Esophagus squamous epithelium (tissue), 5 donors: ENCODE data around the gene LHPP. TPM values are rescaled to one million over a fixed set of nuclear protein-coding genes. Genes with fewer than 3 reads are reported as not detected.

Source experiments
- DNase-seq: peaks from one replicate; lab custom pipeline; 2025; lab: John Stamatoyannopoulos, UW
- H3K27ac ChIP-seq, 4 donors: fragments of 200-600 bp; sonication (generic); one replicate each; pipeline ENCODE4 v1.5.1; 2016 to 2019; ENCODE audit warnings: mild to moderate bottlenecking in 1 of 4
- H3K27me3 ChIP-seq, 4 donors: fragments of 200-600 bp; sonication (generic); 1 replicate in 3 of 4; 2 replicates in 1 of 4; pipeline versions ENCODE4 v1.5.1 to v1.6.0; 2017 to 2021; ENCODE audit warnings: antibody characterized with exemption in 1 of 4
- H3K36me3 ChIP-seq, 3 donors: fragments of 200-600 bp; sonication (generic); one replicate each; pipeline ENCODE4 v1.5.1; 2016 to 2019
- H3K4me1 ChIP-seq, 3 donors: fragments of 200-600 bp; sonication (generic); one replicate each; pipeline ENCODE4 v1.5.1; 2017 to 2019
- H3K4me3 ChIP-seq, 4 donors: fragments of 200-600 bp; sonication (generic); 1 replicate in 3 of 4; 2 replicates in 1 of 4; pipeline ENCODE4 v1.5.1; 2016 to 2019; ENCODE audit warnings: mild to moderate bottlenecking in 2 of 4, moderate library complexity in 1 of 4
- H3K9me3 ChIP-seq, 3 donors: fragments of 200-600 bp; sonication (generic); one replicate each; pipeline ENCODE4 v1.5.1; 2016 to 2019
- POLR2A ChIP-seq, 4 donors: fragments of 450-650 bp; IDR thresholded peaks; one replicate each; pipeline ENCODE4 v1.6.1; 2017; ENCODE audit warnings: antibody characterized with exemption in 4 of 4, mild to moderate bottlenecking in 4 of 4, moderate library complexity in 3 of 4
- WGBS, 2 donors: methylation state at CpG; one replicate each; pipeline ENCODE4 v1.1.5; 2018; 5-methylcytosine and 5-hydroxymethylcytosine counted together
- intact Hi-C: fragments of 100-400 bp; cut with DNase I; formaldehyde crosslinking; loops from one replicate; pipeline ENCODE4 v1.15.0; 2022
- total RNA-seq, 4 donors: library from RNA; depleted of rRNA; stranded (reverse); fragments of >200 nt; gene quantifications; one replicate each; pipeline ENCODE4 v1.1.0, GENCODE V29; 2016
- TF ChIP-seq, protein P1 (sequence below), 6 experiments: fragments of 450-650 bp in 4 of 6; fragments of 200-600 bp in 2 of 6; sonication (generic) in 2 of 6; IDR thresholded peaks; one replicate each; pipeline ENCODE4 v1.5.1; 2016 to 2019; ENCODE audit warnings: antibody characterized with exemption in 6 of 6, mild to moderate bottlenecking in 4 of 6, moderate library complexity in 4 of 6
- donor health status: DM: yes; HTN: yes; CAD: no.

The LHPP gene
- total RNA-seq, 4 donors from 2014 or later, result 13.9 to 41.1 (median 24.3) TPM

DNA sequence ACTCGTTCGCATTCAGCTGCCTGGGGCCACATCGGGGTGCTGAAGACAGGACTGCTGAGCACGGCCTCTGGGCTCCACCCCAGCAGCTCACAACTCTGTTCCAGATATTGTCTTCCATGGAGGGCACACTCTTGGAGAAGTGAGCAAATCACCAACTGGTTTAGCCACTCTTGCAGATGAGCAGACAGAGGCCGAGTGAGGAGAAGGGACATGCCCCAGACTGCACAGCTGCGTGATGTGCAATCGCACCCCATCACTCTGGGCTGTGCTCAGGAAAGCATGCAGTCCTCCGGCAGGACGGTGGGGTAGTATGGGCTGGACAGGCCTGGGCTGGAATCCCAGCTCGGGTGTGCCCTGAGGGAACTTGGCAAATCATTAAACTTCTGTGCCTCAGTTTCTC is 170.9 kb downstream of the LHPP start:
- H3K27ac ChIP-seq, result peak overlapping the region; percentile 75 to 83 (median 77)
- peak overlapping the region in 1 of 4 donors; percentile 24 for H3K4me3 ChIP-seq
- intact Hi-C loops, result no loop called here
- no peaks in the 10 kb centered on the region for H3K27me3 ChIP-seq
- H3K9me3 ChIP-seq, result no peaks in the 10 kb centered on the region
- H3K36me3 ChIP-seq, result peaks cover 0 to 16% (median 9%) of the 10 kb centered on the region in 3 donors
- 61 to 68% methylated on average over 3 to 4 of the region's 10 CpGs for WGBS, 2 donors
- DNase-seq, result no peak
- TF ChIP-seq, protein P1, sequence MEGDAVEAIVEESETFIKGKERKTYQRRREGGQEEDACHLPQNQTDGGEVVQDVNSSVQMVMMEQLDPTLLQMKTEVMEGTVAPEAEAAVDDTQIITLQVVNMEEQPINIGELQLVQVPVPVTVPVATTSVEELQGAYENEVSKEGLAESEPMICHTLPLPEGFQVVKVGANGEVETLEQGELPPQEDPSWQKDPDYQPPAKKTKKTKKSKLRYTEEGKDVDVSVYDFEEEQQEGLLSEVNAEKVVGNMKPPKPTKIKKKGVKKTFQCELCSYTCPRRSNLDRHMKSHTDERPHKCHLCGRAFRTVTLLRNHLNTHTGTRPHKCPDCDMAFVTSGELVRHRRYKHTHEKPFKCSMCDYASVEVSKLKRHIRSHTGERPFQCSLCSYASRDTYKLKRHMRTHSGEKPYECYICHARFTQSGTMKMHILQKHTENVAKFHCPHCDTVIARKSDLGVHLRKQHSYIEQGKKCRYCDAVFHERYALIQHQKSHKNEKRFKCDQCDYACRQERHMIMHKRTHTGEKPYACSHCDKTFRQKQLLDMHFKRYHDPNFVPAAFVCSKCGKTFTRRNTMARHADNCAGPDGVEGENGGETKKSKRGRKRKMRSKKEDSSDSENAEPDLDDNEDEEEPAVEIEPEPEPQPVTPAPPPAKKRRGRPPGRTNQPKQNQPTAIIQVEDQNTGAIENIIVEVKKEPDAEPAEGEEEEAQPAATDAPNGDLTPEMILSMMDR (IDR thresholded peaks at IDR 0.05), result no peak
- TF ChIP-seq POLR2A (IDR thresholded peaks at IDR 0.05), result no peak
- H3K4me1 ChIP-seq, result peaks cover 35 to 72% (median 43%) of the 10 kb centered on the region in 3 donors

GRCh38 chr10:124636271-124636995 is 174.8 kb downstream of the LHPP start:
- no peak for TF ChIP-seq POLR2A (IDR thresholded peaks at IDR 0.05)
- TF ChIP-seq, protein P1 (IDR thresholded peaks at IDR 0.05), result no peak
- DNase-seq, result no peak
- intact Hi-C loops, result no loop called here
- Histone ChIP-seq H3K36me3 (peaks cover 0 to 26% (median 9%) of the 10 kb centered on the region in 3 donors), H3K4me3 (no peak overlapping the region), H3K9me3 (no peaks in the 10 kb centered on the region), H3K4me1 (peaks cover 32 to 72% (median 47%) of the 10 kb centered on the region in 3 donors), H3K27ac (no peak overlapping the region), H3K27me3 (no peaks in the 10 kb centered on the region)
- 78 to 96% methylated on average over 2 to 12 of the region's 19 CpGs for WGBS, 2 donors

DNA sequence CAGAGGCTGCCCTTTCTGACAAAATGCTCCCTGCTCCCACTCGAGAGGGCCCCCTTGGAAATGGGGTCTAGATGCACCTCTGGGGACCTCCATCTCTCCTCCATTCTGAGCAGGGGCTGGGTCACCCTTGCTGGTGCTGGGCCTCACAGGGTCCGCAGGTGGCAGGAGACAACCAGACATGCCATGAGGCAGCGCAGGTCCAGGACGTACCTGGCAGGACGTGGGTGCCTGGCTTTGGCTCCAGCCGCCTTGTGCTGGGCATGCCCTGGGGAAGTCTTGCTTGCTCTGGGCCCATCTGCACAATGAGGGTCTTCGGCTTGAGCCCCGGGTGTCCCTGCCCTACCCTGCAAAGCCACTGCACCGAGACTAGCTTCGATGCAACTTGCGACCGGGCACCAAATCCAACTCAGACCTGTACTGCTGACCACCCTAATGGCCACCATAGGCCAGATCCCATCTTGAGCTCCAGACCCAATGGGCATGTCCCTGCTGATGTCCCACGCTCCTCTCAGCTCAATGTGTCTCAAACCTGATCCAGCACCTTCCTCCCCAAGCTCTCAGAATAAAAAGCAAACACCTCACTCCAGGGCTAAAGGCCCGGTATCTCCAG is 175.6 kb downstream of the LHPP start:
- Histone ChIP-seq H3K27me3 (no peaks in the 10 kb centered on the region), H3K27ac (no peak overlapping the region), H3K36me3 (peaks cover 0 to 26% (median 9%) of the 10 kb centered on the region in 3 donors), H3K9me3 (no peaks in the 10 kb centered on the region), H3K4me3 (no peak overlapping the region), H3K4me1 (peaks cover 32 to 72% (median 47%) of the 10 kb centered on the region in 3 donors)
- no peak for DNase-seq
- intact Hi-C loops, result no loop called here
- no peak for TF ChIP-seq POLR2A (IDR thresholded peaks at IDR 0.05)
- TF ChIP-seq, protein P1 (IDR thresholded peaks at IDR 0.05), result no peak
- 96 to 100% methylated on average over 5 of the region's 14 CpGs for WGBS, 2 donors

- no peak overlapping the region for H3K4me3 ChIP-seq
- TF ChIP-seq, protein P1 (IDR thresholded peaks at IDR 0.05), result no peak
- no peak for TF ChIP-seq POLR2A (IDR thresholded peaks at IDR 0.05)
- H3K36me3 ChIP-seq, result peaks cover 0 to 31% (median 9%) of the 10 kb centered on the region in 3 donors
- 86 to 98% methylated on average over 6 to 7 of the region's 8 CpGs for WGBS, 2 donors
- intact Hi-C loops, result no loop called here
- peaks cover 30 to 72% (median 47%) of the 10 kb centered on the region in 3 donors for H3K4me1 ChIP-seq
- peak overlapping the region in 1 of 4 donors; percentile 11 for H3K27ac ChIP-seq
- no peaks in the 10 kb centered on the region for H3K27me3 ChIP-seq
- no peaks in the 10 kb centered on the region for H3K9me3 ChIP-seq
- DNase-seq, result no peak
Measured at GRCh38 chr10:124637746-124638145, 176.1 kb downstream of the LHPP start.

DNA sequence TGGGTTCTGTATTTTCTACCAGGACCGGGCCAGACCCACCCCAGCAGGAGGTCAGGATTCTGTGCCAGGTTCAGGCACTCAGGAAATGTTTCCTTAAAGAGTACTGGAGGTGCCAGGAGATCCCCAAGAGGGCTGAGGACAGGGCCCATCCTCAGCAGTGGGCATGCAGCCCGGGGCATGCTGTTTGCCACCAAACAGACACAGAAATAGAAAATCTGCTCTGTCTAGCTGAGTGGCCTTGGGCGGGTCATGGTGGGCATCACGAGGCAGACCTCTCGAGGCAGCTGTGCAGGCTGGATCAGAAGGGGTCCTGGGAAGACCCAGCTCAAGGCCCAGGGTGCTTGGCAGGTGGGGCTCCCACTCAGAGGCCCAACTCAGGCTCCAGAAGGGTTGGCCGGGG is 177.6 kb downstream of the LHPP start:
- Histone ChIP-seq H3K27me3 (no peaks in the 10 kb centered on the region), H3K4me3 (no peak overlapping the region), H3K9me3 (no peaks in the 10 kb centered on the region), H3K27ac (peak overlapping the region in 2 of 4 donors; percentile 17 to 48), H3K36me3 (peaks cover 0 to 33% (median 9%) of the 10 kb centered on the region in 3 donors), H3K4me1 (peaks cover 29 to 79% (median 52%) of the 10 kb centered on the region in 3 donors)
- intact Hi-C loops, result no loop called here
- WGBS, 2 donors, result 71 to 84% methylated on average over 3 to 5 of the region's 6 CpGs
- DNase-seq, result no peak
- TF ChIP-seq, protein P1 (IDR thresholded peaks at IDR 0.05), result no peak
- no peak for TF ChIP-seq POLR2A (IDR thresholded peaks at IDR 0.05)
